Epidermal melanocyte (primary cell): ENCODE measurements around the gene PTPN9.
"Not testable (repeated sequence)": the region's sequence is repeated elsewhere in the genome, so short reads cannot be mapped to it uniquely, and the experiment has no call there.

ENCODE experiments used
- DNase-seq: peaks from one replicate; pipeline ENCODE4 v3.0.0; 2011; ENCODE audit warnings: low spot score; ENCODE audit not compliant: insufficient read length

The PTPN9 gene

GRCh38 chr15:75454471-75455378 is 124.4 kb downstream of the PTPN9 start:
- no peak for DNase-seq

- peak; percentile 88 for DNase-seq
Observed at GRCh38 chr15:75453703-75454470, 125.2 kb downstream of the PTPN9 start.

GRCh38 chr15:75452865-75453702 is 126.0 kb downstream of the PTPN9 start:
- DNase-seq, result no peak

- no peak for DNase-seq
Observed at GRCh38 chr15:75452364-75452864, 126.7 kb downstream of the PTPN9 start.

GRCh38 chr15:75451674-75452363 is 127.3 kb downstream of the PTPN9 start, which contains the start of gene SIN3A:
Gene SIN3A, minus strand, starts transcription at chr15:75451690. Its CDS starts 21,315 bp downstream, at chr15:75430375.
- DNase-seq, result no peak

- no peak for DNase-seq
Observed at GRCh38 chr15:75451202-75451673, 127.9 kb downstream of the PTPN9 start.

GRCh38 chr15:75450307-75451201 is 128.6 kb downstream of the PTPN9 start:
- DNase-seq, result no peak

- no peak for DNase-seq
Observed at GRCh38 chr15:75449585-75450306, 129.4 kb downstream of the PTPN9 start.

GRCh38 chr15:75448171-75448570 is 130.9 kb downstream of the PTPN9 start:
- not testable (repeated sequence) for DNase-seq

- DNase-seq, result no peak
Observed at GRCh38 chr15:75446151-75446550, 133.0 kb downstream of the PTPN9 start.

- DNase-seq, result not testable (repeated sequence)
Observed at GRCh38 chr15:75445324-75445723, 133.8 kb downstream of the PTPN9 start.

GRCh38 chr15:75443972-75444453 is 135.1 kb downstream of the PTPN9 start:
- DNase-seq, result not testable (repeated sequence)

GRCh38 chr15:75437721-75438120 is 141.4 kb downstream of the PTPN9 start:
- no peak for DNase-seq

GRCh38 chr15:75436881-75437280 is 142.2 kb downstream of the PTPN9 start:
- no peak for DNase-seq

GRCh38 chr15:75431682-75432081 is 147.4 kb downstream of the PTPN9 start:
- DNase-seq, result no peak

- no peak for DNase-seq
Observed at GRCh38 chr15:75431270-75431669, 147.8 kb downstream of the PTPN9 start.

- DNase-seq, result no peak
Observed at GRCh38 chr15:75430259-75430658, 148.9 kb downstream of the PTPN9 start.

- DNase-seq, result no peak
Observed at GRCh38 chr15:75428152-75428551, 151.0 kb downstream of the PTPN9 start.
